DND-41 (cell line): ENCODE data around the gene TIMM10B.
A peak's percentile ranks its signal among the peaks of the same experiment; 100 is the strongest.

ENCODE experiments used
- ATAC-seq: fragments of 200-7000 bp; cut with Tn5 transposase; 3 replicates; pipeline ENCODE4 v1.9.1; 2021; ENCODE audit warnings: low read depth; ENCODE audit not compliant: insufficient read depth
- DNase-seq: peaks from one replicate; pipeline ENCODE4 v3.0.0-alpha.2; 2020
- H2AFZ ChIP-seq: 2 replicates; pipeline ENCODE4 v1.6.0; 2012; ENCODE audit warnings: low read depth, low read length
- H3K27ac ChIP-seq: 2 replicates; pipeline ENCODE4 v1.5.1; 2012; ENCODE audit warnings: low read length, inconsistent platforms
- H3K27me3 ChIP-seq: fragments of 200-600 bp; sonication (generic); 2 replicates; pipeline ENCODE4 v1.6.0; 2012; ENCODE audit warnings: low read length, mild to moderate bottlenecking, inconsistent platforms; ENCODE audit not compliant: insufficient read depth, poor library complexity
- H3K36me3 ChIP-seq: 2 replicates; pipeline ENCODE4 v1.5.1; 2012; ENCODE audit warnings: low read length, inconsistent platforms; ENCODE audit not compliant: insufficient read depth
- H3K4me1 ChIP-seq: 2 replicates; pipeline ENCODE4 v1.5.1; 2012; ENCODE audit warnings: mild to moderate bottlenecking, low read length; ENCODE audit not compliant: insufficient read depth
- H3K4me2 ChIP-seq: 2 replicates; pipeline ENCODE4 v1.6.0; 2012; ENCODE audit warnings: mild to moderate bottlenecking, moderate library complexity, low read length, inconsistent platforms; ENCODE audit not compliant: insufficient read depth
- H3K4me3 ChIP-seq, 2 experiments: fragments of 200-600 bp in 1 of 2; shearing (Covaris generic) in 1 of 2; 2 replicates each; pipeline ENCODE4 v1.5.1; 2012 to 2016; ENCODE audit warnings: inconsistent platforms in 2 of 2, low read length in 2 of 2, mild to moderate bottlenecking in 2 of 2, low read depth in 1 of 2, moderate library complexity in 1 of 2
- H3K79me2 ChIP-seq: 2 replicates; pipeline ENCODE4 v1.6.0; 2012; ENCODE audit warnings: low read length, inconsistent platforms; ENCODE audit not compliant: insufficient read depth
- H3K9ac ChIP-seq: 2 replicates; pipeline ENCODE4 v1.6.0; 2012; ENCODE audit warnings: low read depth, mild to moderate bottlenecking, inconsistent platforms, low read length, moderate library complexity
- H3K9me3 ChIP-seq: 2 replicates; pipeline ENCODE4 v1.5.1; 2012; ENCODE audit warnings: low read length, moderate library complexity, mild to moderate bottlenecking, inconsistent platforms; ENCODE audit not compliant: insufficient read depth, severe bottlenecking
- H4K20me1 ChIP-seq: 2 replicates; pipeline ENCODE4 v1.6.0; 2012; ENCODE audit warnings: low read length; ENCODE audit not compliant: insufficient read depth
- CTCF ChIP-seq: IDR thresholded peaks from 2 replicates; pipeline ENCODE4 v1.5.1; 2012; ENCODE audit warnings: borderline replicate concordance, low read length, moderate library complexity, mild to moderate bottlenecking; ENCODE audit not compliant: poor library complexity, severe bottlenecking; ENCODE audit errors: extremely low read depth
- EZH2 ChIP-seq: IDR thresholded peaks from 3 replicates; pipeline ENCODE4 v1.6.1; 2012; ENCODE audit warnings: borderline replicate concordance, low read depth, mild to moderate bottlenecking, moderate library complexity, low read length, inconsistent platforms; ENCODE audit not compliant: severe bottlenecking

TIMM10B gene

GRCh38 chr11:6526411-6527135 lies 45.3 kb downstream of the TIMM10B start:
- TF ChIP-seq CTCF (no peak), EZH2 (no peak)
- peak; percentile 27; the same call in 1 of the 3 replicates for ATAC-seq
- H3K4me3 ChIP-seq, result no peak overlapping the region

GRCh38 chr11:6529266-6529665 lies 48.0 kb downstream of the TIMM10B start:
- ATAC-seq (no peak), DNase-seq (no peak)
- H3K27me3 ChIP-seq, result no peaks in the 10 kb centered on the region
- no peak overlapping the region for H3K9ac ChIP-seq
- no peak overlapping the region for H3K27ac ChIP-seq
- TF ChIP-seq CTCF (no peak), EZH2 (no peak)
- no peaks in the 10 kb centered on the region for H3K79me2 ChIP-seq
- no peak overlapping the region for H2AFZ ChIP-seq
- H3K4me3 ChIP-seq, result no peak overlapping the region
- no peaks in the 10 kb centered on the region for H3K4me1 ChIP-seq
- H4K20me1 ChIP-seq, result no peaks in the 10 kb centered on the region
- no peaks in the 10 kb centered on the region for H3K9me3 ChIP-seq
- H3K4me2 ChIP-seq, result no peak overlapping the region
- no peaks in the 10 kb centered on the region; the same call in 1 of the 2 replicates for H3K36me3 ChIP-seq

More at GRCh38 chr11:6526411-6527135, 45.3 kb downstream of the TIMM10B start:
- H3K9ac ChIP-seq, result no peak overlapping the region
- H3K4me2 ChIP-seq, result no peak overlapping the region
- no peak overlapping the region for H3K27ac ChIP-seq
- H3K27me3 ChIP-seq, result no peaks in the 10 kb centered on the region
- no peaks in the 10 kb centered on the region for H3K9me3 ChIP-seq
- H4K20me1 ChIP-seq, result no peaks in the 10 kb centered on the region
- no peaks in the 10 kb centered on the region for H3K79me2 ChIP-seq
- H2AFZ ChIP-seq, result no peak overlapping the region
- no peak for DNase-seq
- H3K4me1 ChIP-seq, result no peaks in the 10 kb centered on the region
- no peaks in the 10 kb centered on the region for H3K36me3 ChIP-seq

- H3K9me3 ChIP-seq, result no peaks in the 10 kb centered on the region
- no peaks in the 10 kb centered on the region; the same call in 1 of the 2 replicates for H3K36me3 ChIP-seq
- H4K20me1 ChIP-seq, result no peaks in the 10 kb centered on the region
- H3K4me2 ChIP-seq, result no peak overlapping the region
- no peak overlapping the region for H2AFZ ChIP-seq
- H3K4me3 ChIP-seq, result no peak overlapping the region
- H3K9ac ChIP-seq, result no peak overlapping the region
- no peak for TF ChIP-seq CTCF
- TF ChIP-seq EZH2, result no peak
- H3K4me1 ChIP-seq, result no peaks in the 10 kb centered on the region
- no peak for DNase-seq
- H3K79me2 ChIP-seq, result no peaks in the 10 kb centered on the region
- ATAC-seq, result no peak
- H3K27ac ChIP-seq, result no peak overlapping the region
- H3K27me3 ChIP-seq, result no peaks in the 10 kb centered on the region
Observed at GRCh38 chr11:6530848-6531247, 49.5 kb downstream of the TIMM10B start.
